Upper lobe of left lung (tissue), 6 donors: Measurements from ENCODE around the gene FOXA3. TPM values are rescaled to one million over a fixed set of nuclear protein-coding genes. Genes with fewer than 3 reads are reported as not detected.

Source experiments
- ATAC-seq, 2 donors: fragments of 200-7000 bp; cut with Tn5 transposase; one replicate each; pipeline ENCODE4 v1.9.1; 2022; ENCODE audit warnings: mild to moderate bottlenecking in 2 of 2, moderate library complexity in 2 of 2; ENCODE audit not compliant: low FRiP score in 2 of 2
- DNase-seq, 2 donors: peaks; one replicate each; pipeline ENCODE4 v3.0.0-alpha.2; 2019 to 2020
- H3K27ac ChIP-seq, 4 donors: fragments of 200-600 bp; sonication (generic); one replicate each; pipeline ENCODE4 v1.5.1; 2016 to 2019
- H3K27me3 ChIP-seq, 4 donors: fragments of 200-600 bp; sonication (generic); one replicate each; pipeline ENCODE4 v1.5.1; 2017 to 2019
- H3K36me3 ChIP-seq, 4 donors: fragments of 200-600 bp; sonication (generic); one replicate each; pipeline ENCODE4 v1.5.1; 2016 to 2019
- H3K4me1 ChIP-seq, 4 donors: fragments of 200-600 bp; sonication (generic); one replicate each; pipeline ENCODE4 v1.5.1; 2018 to 2019
- H3K4me3 ChIP-seq, 4 donors: fragments of 200-600 bp; sonication (generic); one replicate each; pipeline ENCODE4 v1.5.1; 2017 to 2019; ENCODE audit warnings: mild to moderate bottlenecking in 2 of 4, moderate library complexity in 1 of 4
- H3K9me3 ChIP-seq, 4 donors: fragments of 200-600 bp; sonication (generic); one replicate each; pipeline ENCODE4 v1.5.1; 2018 to 2019
- EP300 ChIP-seq, 4 donors: sonication (generic); formaldehyde crosslinking; IDR thresholded peaks; one replicate each; pipeline ENCODE4 v1.5.1; 2017; ENCODE audit warnings: antibody characterized with exemption in 4 of 4, control low read depth in 2 of 4
- POLR2A ChIP-seq, 4 donors: fragments of 450-650 bp; IDR thresholded peaks; one replicate each; pipeline ENCODE4 v1.5.1; 2016 to 2017; ENCODE audit warnings: antibody characterized with exemption in 4 of 4, mild to moderate bottlenecking in 2 of 4
- POLR2AphosphoS5 ChIP-seq, 2 donors: sonication (generic); formaldehyde crosslinking; IDR thresholded peaks; one replicate each; pipeline ENCODE4 v1.5.1; 2017; ENCODE audit warnings: antibody characterized with exemption in 2 of 2
- WGBS, 2 donors: methylation state at CpG; one replicate each; pipeline ENCODE4 v1.1.5; 2017 to 2018; 5-methylcytosine and 5-hydroxymethylcytosine counted together
- total RNA-seq, 6 donors: library from RNA; depleted of rRNA in 4 of 6; stranded (reverse); fragments of >200 nt in 4 of 6; gene quantifications; one replicate each; pipeline versions ENCODE4 v1.1.0 to v1.2.1, GENCODE V29; 2016 to 2021
- TF ChIP-seq, protein P1 (sequence below), 6 experiments: fragments of 450-650 bp in 4 of 6; fragments of 200-600 bp in 2 of 6; sonication (generic) in 2 of 6; IDR thresholded peaks; one replicate each; pipeline ENCODE4 v1.5.1; 2016 to 2019; ENCODE audit warnings: antibody characterized with exemption in 6 of 6
- donor health status: DM: no; HTN: no; CAD: no; lungs with moderate emphysema.
- donor health status: DM: no; HTN: yes; CAD: no; lungs with severe emphysema.

Gene FOXA3
- total RNA-seq: 1 to 10 TPM in 1 of 6 donors, under 1 TPM in 2, not detected in 3; 0.46 to 1.2 (median 0.46) TPM

GRCh38 chr19:45863840-45864628 lies at the start of gene FOXA3:
FOXA3 (plus strand) TSS chr19:45864326; CDS start chr19:45864457, 131 bp downstream.
- peaks cover 17 to 33% (median 27%) of the 10 kb centered on the region in 4 donors for H3K4me1 ChIP-seq
- peak within 1 kb of the TSS in 3 of 4 donors; percentile 78 to 89 (median 86) for H3K4me3 ChIP-seq
- H3K9me3 ChIP-seq: no peaks in the 10 kb centered on the region
- H3K36me3 ChIP-seq: peaks cover 0 to 7% (median 3%) of the 10 kb centered on the region in 4 donors
- peak; percentile 68 to 79 for ATAC-seq
- peak within 1 kb of the TSS in 1 of 4 donors; percentile 94 for H3K27ac ChIP-seq
- DNase-seq: peak; percentile 58 to 93
- H3K27me3 ChIP-seq: peaks cover 0 to 11% (median 5%) of the 10 kb centered on the region in 4 donors
- WGBS, 2 donors: 6 to 14% methylated on average over 18 to 30 of the region's 71 CpGs
- TF ChIP-seq EP300 (IDR thresholded peaks at IDR 0.05): no peak
- TF ChIP-seq, protein P1, sequence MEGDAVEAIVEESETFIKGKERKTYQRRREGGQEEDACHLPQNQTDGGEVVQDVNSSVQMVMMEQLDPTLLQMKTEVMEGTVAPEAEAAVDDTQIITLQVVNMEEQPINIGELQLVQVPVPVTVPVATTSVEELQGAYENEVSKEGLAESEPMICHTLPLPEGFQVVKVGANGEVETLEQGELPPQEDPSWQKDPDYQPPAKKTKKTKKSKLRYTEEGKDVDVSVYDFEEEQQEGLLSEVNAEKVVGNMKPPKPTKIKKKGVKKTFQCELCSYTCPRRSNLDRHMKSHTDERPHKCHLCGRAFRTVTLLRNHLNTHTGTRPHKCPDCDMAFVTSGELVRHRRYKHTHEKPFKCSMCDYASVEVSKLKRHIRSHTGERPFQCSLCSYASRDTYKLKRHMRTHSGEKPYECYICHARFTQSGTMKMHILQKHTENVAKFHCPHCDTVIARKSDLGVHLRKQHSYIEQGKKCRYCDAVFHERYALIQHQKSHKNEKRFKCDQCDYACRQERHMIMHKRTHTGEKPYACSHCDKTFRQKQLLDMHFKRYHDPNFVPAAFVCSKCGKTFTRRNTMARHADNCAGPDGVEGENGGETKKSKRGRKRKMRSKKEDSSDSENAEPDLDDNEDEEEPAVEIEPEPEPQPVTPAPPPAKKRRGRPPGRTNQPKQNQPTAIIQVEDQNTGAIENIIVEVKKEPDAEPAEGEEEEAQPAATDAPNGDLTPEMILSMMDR (IDR thresholded peaks at IDR 0.05): peak; percentile 63 to 86 (median 71)

- Histone ChIP-seq H3K27ac (no peak within 1 kb of the TSS), H3K4me3 (peak within 1 kb of the TSS; percentile 19 to 53 (median 35)), H3K36me3 (peaks cover 0 to 16% (median 9%) of the 10 kb centered on the region in 4 donors), H3K9me3 (no peaks in the 10 kb centered on the region), H3K4me1 (peaks cover 0 to 16% (median 4%) of the 10 kb centered on the region in 4 donors), H3K27me3 (no peaks in the 10 kb centered on the region)
- ATAC-seq (no peak), DNase-seq (peak in 1 of 2 donors; percentile 77)
- no peak for TF ChIP-seq POLR2A (IDR thresholded peaks at IDR 0.05)
- TF ChIP-seq, protein P1 (IDR thresholded peaks at IDR 0.05): no peak
- no peak for TF ChIP-seq POLR2AphosphoS5 (IDR thresholded peaks at IDR 0.05)
- TF ChIP-seq EP300 (IDR thresholded peaks at IDR 0.05): no peak
- WGBS, 2 donors: 41 to 46% methylated on average over 21 to 33 of the region's 40 CpGs
Measured at GRCh38 chr19:45814851-45815480, 49.2 kb upstream of the FOXA3 start, which contains the start of gene RSPH6A. RSPH6A (minus strand) TSS chr19:45815308; CDS start chr19:45815176, 132 bp downstream.

DNA sequence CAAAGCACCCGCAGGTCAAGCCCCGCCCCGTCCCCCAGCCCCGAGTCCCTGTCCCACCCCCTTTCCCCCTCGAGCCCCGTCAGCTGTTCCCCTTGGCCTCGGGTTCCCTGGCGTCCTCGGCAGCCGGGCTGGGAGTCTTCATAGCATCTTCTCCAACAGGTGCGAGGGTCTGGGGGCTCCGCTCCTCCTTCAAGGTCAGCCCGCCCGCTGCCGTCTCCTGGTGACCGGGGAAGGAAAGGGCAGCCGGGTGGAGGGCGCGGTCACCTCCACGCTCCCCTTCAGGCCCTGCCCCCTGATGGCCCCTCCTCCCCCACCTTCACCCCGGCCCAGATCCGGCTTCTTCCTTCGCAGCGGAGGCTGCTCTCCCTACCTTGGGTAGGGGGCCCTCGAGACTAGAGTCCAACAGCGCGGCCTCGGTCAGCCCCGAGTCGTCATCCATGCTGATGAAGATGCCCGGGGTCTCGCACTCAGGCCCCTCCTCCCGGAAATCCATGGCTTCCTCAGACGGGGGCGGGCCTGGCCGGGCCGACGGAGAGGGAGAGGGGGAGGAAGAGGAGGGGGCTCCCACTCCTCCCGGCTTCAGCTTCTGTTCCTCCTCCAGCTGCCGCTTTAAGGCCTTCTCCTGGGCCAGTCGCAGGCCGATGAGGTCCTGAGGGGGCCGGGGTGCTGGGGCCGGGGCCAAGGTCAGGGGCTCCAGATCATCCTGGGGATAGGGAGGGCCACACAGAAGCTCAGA lies 48.5 kb upstream of the FOXA3 start:
- ATAC-seq (no peak), DNase-seq (peak in 1 of 2 donors; percentile 75)
- Histone ChIP-seq H3K27ac (no peak overlapping the region), H3K36me3 (peaks cover 0 to 23% (median 14%) of the 10 kb centered on the region in 4 donors), H3K4me1 (peaks cover 0 to 16% (median 2%) of the 10 kb centered on the region in 4 donors), H3K27me3 (no peaks in the 10 kb centered on the region), H3K4me3 (peak overlapping the region; percentile 19 to 53 (median 35)), H3K9me3 (no peaks in the 10 kb centered on the region)
- WGBS, 2 donors: 27 to 35% methylated on average over 28 to 31 of the region's 44 CpGs
- no peak for TF ChIP-seq EP300 (IDR thresholded peaks at IDR 0.05)
- no peak for TF ChIP-seq POLR2A (IDR thresholded peaks at IDR 0.05)
- TF ChIP-seq, protein P1 (IDR thresholded peaks at IDR 0.05): no peak
- TF ChIP-seq POLR2AphosphoS5 (IDR thresholded peaks at IDR 0.05): no peak

DNA sequence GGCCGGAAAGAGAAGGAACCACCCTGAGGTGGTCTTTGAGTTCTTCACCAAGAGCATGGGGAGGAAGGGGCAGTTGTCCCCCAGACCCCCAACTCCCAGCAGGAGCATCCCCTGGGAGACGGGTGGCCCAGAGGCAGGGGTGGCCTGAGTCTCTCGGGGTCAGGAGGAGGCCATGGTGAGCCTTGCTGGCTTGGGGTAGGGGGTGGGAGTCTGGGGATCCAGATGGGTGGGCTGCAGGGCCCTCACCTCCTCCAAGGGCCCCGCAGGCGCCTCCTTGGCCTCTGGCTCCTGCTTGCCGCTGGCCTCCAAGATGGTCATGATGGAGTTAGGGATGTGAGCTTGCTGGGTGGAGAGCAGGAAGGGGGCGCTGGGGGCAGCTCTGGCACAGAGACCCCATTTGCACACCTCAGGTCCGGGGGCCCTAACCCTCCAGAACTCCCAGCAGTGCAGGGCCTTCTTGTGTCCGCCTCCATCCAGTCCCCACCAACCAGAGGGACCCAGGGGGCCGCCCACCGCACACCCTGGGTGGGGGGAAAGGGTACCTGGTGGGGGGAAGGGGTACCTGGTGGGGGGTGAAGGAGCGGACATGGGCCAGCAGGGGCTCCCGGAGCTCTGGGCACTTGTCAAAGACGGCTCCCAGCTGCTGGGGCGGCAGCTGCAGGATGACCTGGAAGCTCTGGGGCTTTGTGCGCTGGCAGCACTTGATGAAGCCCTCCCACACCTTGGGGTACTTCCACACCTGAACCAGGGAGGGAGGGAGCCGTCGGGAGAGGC lies 47.7 kb upstream of the FOXA3 start:
- peak in 1 of 2 donors; percentile 1 for ATAC-seq

More for the DNA sequence above, 47.7 kb upstream of the FOXA3 start:
- Histone ChIP-seq H3K4me1 (peaks cover 0 to 16% (median 2%) of the 10 kb centered on the region in 4 donors), H3K27ac (no peak overlapping the region), H3K36me3 (peaks cover 0 to 31% (median 19%) of the 10 kb centered on the region in 4 donors), H3K27me3 (no peaks in the 10 kb centered on the region), H3K9me3 (no peaks in the 10 kb centered on the region), H3K4me3 (peak overlapping the region in 2 of 4 donors; percentile 37 to 53)
- peak in 1 of 2 donors; percentile 68 for DNase-seq
- 41 to 75% methylated on average over 2 to 17 of the region's 18 CpGs for WGBS, 2 donors
- TF ChIP-seq EP300 (IDR thresholded peaks at IDR 0.05): no peak
